Measurements from ENCODE around the gene TBC1D32.
"Not testable (repeated sequence)": the region's sequence is repeated elsewhere in the genome, so short reads cannot be mapped to it uniquely, and the experiment has no call there.

Gene TBC1D32

DNA sequence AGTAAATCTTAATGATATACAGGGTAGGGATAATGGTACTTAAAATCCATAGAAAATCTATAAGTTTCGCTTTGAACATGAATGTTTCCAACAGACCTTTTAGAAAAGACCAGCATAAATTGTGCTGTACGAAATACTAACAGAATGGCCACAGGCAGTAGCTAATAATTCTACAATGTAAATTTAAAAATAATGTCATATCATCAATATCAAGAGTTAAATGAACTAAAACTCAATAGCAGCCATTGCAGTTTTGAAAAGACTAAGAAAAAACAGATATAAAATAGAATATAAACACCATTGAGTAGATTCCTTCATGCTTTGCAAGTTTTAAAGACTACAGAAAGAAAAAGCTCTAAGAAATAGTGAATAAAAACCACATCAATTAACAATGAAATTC is 14.7 kb downstream of the TBC1D32 start:
- no peak for DNase-seq (ENCODE audit: low read depth)

DNA sequence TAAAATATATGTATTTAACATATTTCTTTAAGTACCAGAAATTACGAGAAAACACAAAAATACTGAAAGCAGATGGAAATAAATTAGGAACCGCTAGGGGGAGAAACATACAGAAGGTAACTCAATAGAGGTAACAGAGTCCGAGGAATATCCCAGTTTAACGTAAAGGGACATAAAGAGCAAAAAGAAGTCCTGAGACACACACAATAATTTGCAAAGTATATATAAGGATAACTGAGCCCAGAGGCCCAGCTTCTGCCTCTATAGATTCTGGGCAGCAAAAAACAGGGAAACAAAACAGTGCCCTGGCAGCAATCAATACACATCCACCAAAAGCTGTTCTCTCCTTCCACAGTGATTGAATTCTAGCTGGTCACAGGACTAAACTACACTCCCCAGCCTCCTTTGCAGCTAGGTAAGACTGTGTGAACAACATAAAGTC is 15.1 kb downstream of the TBC1D32 start:
- no peak for DNase-seq (ENCODE audit: low read depth)

DNA sequence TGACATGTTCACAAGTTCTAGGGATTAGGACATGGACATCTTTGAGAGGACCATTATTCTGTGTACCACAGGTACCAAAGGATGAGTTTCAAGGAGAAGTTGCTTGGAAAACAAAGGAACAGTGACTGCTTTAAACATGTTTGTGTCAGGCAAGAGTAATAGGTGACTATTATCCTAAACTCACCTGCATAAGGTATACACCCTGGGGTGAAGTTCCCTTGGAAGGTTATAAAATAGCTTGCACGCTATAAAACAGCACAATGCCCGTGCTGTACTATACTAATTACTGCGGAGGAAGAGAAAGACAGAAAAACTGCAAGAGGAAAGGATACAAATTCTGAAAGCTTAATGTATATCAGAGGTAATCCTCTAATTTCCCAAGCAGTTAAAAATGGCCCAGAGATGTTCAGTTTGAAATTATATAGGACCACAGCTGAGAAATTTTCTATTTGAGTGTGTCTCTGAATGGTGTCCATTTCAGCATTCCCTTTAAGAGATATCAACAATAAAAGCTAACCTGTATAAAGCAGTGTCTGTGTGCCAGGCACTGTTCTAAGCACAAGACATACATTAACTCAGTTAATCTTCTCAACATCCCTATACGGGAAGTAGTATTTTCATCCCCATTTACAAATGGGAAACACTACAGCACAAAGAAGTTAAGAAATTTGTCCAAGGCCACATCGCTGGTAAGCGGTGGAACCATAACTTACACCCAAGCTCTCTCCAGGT is 19.7 kb downstream of the TBC1D32 start:
- no peak for DNase-seq (ENCODE audit: low read depth)

DNA sequence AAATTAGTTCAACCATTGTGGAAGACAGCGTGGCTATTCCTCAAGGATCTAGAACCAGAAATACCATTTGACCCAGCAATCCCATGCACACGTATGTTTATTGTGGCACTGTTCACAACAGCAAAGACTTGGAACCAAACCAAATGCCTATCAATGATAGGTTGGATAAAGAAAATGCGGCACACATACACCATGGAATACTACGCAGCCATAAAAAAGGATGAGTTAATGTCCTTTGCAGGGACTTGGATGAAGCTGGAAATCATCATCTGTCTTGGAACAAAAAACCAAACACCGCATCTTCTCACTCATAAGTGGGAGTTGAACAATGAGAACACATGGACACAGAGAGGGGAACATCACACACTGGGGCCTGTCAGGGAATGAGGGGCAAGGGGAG is 22.5 kb downstream of the TBC1D32 start:
- not testable (repeated sequence) for DNase-seq (ENCODE audit: low read depth)

DNA sequence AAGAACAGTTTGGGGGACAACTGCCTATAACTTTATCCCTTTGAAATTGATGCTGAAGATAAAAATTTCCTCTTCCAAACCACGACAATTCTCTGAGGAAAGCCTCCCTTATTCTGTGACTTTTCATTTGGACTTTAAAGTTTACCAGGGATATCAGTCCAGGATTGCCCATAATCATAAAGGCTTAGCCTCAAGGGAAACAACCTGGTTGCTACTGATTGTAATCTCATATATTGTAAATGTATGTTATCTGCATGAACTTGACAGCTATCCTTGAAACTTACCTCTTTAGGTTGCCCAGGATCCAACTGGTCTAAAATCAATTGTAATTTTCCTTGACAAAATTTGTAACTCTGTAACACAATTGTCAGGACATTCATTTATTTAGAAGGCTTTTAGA is 23.8 kb downstream of the TBC1D32 start:
- no peak for DNase-seq (ENCODE audit: low read depth)

DNA sequence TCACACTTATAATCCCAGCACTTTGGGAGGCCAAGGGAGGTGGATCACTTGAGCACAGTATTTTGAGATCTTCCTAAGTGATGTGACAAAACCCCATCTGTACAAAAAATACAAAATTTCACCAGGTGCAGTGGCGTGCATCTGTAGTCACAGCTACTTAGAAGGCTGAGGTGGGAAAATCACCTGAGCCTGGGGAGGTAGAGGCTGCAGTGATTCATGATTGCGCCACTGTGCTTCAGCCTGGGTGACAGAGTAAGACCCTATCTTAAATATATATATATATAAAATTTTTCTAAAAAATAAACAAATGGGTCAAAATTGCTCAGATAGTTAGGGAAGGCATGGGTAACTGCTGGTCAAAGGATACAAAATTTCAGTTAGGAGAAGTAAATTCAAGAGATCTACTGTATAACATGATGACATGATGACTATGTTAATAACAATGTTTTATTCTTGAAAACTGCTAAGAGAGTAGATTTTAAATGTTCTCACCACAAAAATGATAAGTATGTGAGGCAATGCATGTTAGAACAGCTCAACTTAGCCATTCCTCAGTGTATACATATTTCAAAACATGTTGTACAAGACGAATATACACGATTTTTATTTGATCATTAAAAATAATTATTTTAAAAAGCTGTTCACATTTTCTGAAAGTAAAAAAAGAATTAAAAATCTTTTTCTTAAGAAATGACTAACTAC is 24.4 kb downstream of the TBC1D32 start:
- no peak for DNase-seq (ENCODE audit: low read depth)

DNA sequence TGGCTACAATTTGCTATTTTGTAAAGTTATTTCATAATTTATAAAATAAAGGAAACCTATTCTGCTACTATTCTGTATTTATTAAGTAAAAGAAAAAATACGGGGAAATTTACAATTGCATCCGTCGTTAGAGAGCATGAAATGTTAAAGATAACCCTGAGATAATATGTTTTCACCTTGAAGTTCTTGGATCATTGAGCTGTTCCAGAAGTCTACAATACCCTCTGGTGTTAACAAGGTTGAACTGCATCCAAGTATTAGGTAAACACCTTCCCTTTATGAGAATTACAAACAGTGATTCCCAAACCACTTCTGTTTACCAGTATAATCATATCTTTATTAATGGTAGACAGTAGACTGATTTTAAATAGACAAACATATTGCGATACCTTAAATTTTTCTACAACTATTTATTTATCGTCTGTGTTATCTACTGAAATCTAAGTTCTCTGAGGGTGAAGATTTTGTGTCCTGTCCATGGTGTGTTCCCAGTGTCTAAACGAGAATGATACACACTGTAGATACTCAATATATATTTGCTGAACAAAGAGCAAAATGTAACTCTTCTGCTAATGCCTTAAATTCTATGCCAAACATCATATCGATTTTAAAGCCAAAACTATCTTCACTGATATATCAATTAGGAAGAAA is 28.2 kb downstream of the TBC1D32 start:
- no peak for DNase-seq (ENCODE audit: low read depth)

DNA sequence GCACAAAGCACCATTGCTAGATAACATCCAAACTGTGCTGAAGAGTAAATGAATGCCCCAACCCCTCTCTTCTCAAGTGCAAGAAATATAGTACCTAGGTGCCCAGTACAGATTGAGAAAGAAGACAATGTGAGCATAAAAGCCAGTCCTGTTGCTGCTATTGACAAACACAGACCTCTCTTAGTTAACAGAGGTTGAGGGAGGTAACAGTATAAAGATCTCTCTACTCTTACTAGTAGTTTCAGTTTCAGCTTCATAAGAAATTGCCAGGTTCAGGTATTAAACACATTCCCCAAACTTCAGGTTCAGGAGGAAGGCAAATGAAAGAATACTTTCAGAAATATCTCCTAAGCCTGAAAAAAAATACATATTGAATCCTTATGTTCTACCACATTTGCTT is 31.4 kb downstream of the TBC1D32 start:
- DNase-seq (ENCODE audit: low read depth) = no peak

DNA sequence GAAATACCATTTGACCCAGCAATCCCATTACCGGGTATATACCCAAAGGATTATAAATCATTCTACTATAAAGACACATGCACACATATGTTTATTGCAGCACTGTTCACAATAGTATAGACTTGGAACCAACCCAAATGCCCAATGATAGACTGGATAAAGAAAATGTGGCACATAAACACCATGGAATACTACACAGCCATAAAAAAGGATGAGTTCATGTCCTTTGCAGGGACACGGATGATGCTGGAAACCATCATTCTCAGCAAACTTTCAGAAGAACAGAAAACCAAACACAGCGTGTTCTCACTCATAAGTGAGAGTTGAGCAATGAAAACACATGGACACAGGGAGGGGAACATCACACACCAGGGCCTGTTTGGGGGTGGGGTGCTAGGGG is 33.1 kb downstream of the TBC1D32 start:
- not testable (repeated sequence) for DNase-seq (ENCODE audit: low read depth)

DNA sequence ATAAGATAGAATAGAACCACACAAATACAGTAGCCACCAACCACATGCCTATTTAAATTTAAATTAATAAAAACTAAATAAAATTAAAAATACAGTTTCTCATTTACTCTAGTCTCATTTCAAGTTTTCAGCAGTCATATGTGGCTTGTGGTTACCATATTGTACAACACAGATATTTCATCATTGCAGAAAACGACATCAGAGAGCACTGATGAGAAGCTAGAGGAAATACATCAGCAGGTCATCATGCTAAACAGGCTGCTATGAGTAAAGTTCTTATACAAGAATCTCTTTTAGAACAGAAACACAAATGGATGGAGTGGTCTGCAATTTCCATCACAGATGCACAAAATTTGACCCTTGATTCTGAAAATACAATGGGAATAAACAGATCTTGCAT is 36.6 kb downstream of the TBC1D32 start:
- no peak for DNase-seq (ENCODE audit: low read depth)

DNA sequence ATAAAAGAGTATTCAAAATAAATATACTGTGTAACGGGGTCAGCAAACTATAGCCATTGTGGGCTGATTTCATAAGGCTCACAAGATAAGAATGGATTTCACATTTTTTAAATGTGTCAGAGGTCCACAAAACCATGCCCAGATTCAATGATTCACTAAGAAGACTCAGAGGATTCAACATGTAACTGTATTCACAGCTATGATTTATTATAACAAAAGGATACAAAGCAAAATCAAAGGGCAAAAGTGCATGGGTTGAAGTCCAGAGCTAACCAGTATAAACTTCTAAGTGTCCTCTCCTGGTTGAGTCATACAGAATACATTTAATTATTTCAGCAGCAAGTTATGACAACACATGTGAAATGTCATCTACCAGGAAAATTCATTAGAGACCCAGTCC is 49.2 kb downstream of the TBC1D32 start:
- DNase-seq (ENCODE audit: low read depth) = no peak

DNA sequence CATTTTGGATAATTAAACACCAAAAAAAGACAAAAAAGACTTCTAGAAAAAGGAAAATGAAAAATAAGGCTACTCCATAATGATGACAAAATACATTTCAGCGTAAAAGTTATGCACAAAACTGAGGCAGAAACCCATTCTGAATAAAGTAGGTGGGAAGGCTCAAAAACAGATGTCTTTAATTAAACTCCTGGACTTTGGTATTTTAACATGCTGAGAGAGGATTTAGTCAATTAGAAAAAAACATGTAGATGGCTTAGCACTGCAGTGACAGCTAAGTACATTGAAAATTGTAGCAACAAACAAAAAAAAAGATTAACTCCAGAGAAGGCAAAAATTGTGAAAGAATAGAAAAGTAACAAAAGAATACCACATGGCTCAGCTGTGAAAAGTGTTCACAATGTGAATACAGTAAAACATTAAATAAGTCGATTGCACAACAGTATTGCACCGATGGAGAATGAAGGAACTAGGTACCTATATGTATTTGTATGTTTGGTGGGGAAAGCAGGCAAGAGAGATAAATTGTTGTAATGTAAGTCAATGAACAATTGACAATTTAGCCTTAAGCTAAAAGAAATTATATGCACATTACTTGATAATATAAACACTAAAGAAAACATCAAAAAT is 59.5 kb downstream of the TBC1D32 start:
- DNase-seq (ENCODE audit: low read depth) = no peak

DNA sequence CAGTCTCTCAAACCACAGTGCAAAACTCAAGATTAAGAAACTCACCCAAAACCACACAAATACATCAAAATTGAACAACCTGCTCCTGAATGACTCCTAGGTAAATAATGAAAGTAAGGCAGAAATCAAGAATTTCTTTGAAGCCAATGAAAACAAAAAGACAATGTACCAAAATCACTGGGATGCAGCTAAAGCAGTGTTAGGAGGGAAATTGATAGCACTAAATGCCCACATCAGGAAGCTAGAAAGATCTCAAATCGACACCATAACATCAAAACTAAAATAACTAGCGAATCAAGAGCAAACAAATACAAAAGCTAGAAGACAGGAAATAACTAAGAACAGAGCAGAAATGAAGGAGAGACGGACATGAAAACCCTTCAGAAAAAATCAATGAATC is 70.5 kb downstream of the TBC1D32 start:
- no peak for DNase-seq (ENCODE audit: low read depth)

DNA sequence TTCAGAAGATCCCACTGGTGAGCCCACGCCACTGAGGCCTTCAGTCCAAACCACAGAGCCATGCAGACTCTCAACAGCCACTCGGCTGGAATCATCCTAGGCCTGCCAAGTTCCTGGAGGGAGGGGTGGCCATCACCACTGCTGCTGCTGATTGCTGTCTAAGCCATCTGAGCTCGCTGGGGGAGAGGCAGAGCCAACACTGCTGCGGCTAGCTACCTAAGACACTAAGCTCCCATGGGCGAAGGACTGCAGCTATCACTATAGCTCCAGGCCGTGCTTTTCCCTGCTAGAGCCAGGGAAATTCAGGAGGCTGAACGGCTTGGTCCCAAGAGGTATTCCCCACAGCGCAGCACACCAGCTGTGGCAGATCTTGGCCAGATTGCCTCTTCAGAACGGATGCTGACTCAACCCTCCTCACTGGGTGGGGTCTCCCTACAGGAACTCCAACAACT is 73.6 kb downstream of the TBC1D32 start:
- no peak for DNase-seq (ENCODE audit: low read depth)

DNA sequence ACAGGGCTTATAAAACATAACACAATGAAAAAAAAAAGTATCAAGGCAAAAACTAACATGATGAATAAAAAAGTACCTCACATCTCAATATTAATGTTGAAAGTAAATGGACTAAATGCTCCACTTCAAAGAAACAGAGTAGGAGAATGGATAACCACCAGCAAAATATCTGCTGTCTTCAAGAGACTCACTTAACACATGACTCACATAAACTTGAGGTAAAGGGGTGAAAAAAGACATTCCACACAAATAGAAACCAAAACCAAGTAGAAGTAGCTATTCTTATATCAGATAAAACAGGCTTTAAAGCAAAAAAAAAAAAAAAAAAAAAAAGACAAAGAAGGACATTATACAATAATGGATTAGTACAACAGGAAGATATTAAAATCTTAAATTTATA is 86.9 kb downstream of the TBC1D32 start:
- no peak for DNase-seq (ENCODE audit: low read depth)

DNA sequence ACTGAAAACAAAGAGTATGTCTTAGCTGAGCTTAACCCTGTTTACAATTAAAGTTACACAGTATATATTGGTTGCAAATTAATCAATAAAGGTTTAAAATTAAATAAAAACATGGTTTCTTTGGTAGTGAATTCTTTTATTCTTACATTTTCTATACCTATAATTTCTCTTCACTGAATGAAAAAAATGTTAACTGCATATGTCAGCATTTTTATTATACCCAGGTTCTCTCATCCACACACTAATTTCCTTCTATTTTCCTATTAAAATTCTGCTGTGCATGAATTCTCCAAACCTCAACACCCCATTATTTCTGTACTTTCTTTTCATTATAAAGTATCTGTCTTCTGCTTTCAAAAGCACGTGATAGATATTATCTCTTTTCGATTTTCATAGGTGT is 91.9 kb downstream of the TBC1D32 start:
- no peak for DNase-seq (ENCODE audit: low read depth)

DNA sequence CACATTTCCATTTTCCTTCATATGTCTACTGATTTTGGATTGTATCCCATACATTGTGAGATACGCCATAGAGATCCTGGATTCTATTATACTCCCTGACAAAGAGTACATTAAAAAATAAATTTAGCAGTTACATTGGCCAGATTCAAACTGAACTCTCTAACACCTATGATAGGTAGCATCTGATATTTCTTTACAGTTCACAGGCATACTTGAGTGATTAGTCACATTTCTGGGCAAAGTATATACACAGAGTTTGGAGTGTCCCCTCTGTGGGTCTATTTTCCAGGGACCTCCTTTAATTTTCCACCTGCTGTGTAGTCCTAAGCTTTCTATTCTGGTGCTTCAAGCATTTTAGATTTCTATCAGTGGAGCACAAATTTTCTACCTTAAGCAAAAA is 96.4 kb downstream of the TBC1D32 start:
- DNase-seq (ENCODE audit: low read depth) = no peak

DNA sequence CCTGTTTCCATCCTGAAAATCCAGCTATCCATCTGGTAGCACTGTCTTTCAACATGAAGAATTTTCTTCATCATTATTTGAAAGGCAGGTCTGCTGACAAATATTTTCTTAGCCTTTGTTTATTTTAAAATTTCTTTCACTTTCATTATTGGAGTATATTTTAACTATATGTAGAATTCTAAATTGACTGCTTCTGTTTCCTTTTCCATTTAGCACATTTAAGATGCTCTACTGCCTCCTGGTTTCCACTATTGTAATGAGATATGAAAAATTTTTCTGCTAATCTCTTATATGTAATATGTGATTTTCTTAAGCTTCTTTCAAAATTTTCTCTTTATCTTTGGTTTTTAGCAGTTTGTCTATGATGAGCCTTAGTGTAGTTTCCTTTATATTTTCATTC is 97.3 kb downstream of the TBC1D32 start:
- no peak for DNase-seq (ENCODE audit: low read depth)

DNA sequence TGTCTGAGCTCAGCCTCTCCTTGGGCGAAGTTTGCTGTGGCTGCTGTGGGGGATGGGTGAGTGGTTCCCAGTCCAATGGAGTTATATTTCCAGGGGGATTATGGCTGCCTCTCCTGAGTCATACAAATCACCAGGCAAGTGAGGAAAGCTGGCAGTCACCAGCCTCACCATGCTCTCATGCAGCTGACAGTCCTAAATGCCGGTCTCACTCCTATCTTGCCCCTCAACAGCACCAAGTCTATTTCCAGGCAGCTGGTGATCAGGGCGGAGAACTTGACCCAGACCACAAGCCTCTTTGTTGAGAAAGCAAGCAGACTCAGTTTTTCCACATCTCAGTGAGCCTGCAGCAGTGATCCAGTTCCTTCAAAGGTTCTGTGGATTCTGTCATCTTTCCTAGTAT is 98.9 kb downstream of the TBC1D32 start:
- no peak for DNase-seq (ENCODE audit: low read depth)

DNA sequence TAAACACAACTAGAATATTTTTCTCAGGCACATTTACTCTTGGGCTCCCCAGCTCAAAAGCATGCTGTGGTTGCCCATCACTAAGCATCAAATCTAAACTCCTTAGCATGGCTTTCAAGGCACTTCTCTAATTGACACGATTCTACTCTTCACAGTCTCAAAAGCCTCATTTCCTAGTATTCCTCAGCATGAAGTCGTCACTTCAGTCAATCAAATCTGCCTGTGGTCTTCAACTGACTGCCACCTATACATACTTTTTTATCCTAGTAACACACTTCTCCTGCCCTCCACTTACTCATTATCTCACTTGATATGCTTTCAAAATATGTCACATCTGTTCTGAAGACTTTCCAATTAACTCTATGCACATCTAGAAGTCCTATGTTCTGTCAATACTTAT is 110.3 kb downstream of the TBC1D32 start:
- no peak for DNase-seq (ENCODE audit: low read depth)

DNA sequence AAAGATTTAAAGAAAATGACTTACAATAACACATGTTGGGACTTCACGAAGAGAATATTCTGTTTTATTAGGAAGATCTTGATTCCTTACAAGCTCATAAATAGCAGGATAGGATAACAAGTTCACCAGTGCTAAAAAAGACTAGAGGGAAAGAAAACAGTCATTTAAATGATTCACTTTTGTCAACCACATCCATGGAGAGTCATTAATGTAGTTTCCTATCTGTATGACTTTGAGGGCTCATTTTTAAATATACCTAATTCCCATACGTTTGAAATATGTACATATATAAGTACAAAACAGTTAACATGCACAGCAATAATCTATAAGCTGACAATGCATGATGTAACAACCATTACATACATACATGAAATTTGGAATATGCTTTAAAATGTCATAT is 111.1 kb downstream of the TBC1D32 start:
- no peak for DNase-seq (ENCODE audit: low read depth)

DNA sequence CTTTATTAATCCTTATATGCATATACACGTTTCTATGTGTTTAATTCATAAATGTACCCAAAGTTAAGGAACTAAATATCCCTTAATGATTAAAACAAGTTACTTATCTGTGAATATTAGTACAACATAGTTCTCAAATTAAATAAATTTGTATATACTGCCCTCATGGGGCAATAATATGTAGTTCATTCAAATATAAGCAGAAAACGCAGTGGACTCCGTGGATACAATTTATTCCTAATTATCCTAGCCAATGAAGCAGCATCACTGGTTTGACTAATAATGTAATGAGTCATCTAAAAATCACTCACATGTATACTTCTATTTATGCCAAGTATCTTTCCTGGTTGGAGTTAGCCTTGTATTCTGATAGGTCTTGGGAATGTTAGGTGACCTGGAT is 111.6 kb downstream of the TBC1D32 start:
- no peak for DNase-seq (ENCODE audit: low read depth)

DNA sequence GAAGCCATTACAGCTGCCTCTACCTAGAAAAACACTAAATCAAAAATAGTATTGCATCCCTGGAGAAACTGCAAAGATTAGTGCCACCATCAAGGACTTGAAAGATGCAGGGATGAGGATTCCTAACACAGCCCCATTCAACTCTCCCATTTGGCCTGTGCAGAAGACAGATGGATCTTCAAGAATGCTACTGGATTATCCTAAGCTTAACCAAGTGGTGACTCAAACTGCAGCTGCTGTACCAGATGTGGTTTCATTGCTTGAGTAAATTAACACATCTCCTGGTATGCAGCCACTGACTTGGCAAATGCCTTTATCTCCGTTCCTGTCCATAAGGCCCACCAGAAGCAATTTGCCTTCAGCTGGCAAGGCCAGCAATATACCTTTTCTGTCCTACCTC is 117.4 kb downstream of the TBC1D32 start:
- DNase-seq (ENCODE audit: low read depth) = no peak
